HG03066 (cell line): Measurements from ENCODE around the gene UBE2F.

ENCODE experiments used
- ATAC-seq: cut with Tn5 transposase; IDR thresholded peaks from one replicate; pipeline ENCODE4 v1.9.1; 2021; ENCODE audit warnings: low read depth; ENCODE audit not compliant: unreplicated experiment

UBE2F gene

GRCh38 chr2:238069021-238069709 is 102.4 kb downstream of the UBE2F start:
- ATAC-seq: no peak

DNA sequence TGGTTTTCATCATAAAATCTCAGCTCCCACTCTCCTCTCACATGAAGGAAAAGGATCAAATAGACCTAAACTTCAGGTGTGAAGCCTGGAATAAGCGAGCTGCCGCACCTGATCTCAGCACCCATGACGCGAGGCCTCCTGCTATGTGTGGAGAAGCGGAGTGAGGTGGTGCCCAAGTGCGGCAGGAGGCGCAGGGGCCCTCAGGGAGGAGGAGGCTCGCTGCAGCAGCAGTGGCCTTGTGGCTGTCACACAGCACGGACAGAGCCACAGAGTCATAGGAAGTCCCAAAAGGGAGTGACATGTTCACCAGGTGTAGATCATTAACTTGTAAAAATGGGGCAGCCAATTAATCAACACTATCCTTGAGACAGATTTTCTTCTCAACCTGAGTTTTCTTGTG is 103.1 kb downstream of the UBE2F start:
- no peak for ATAC-seq

DNA sequence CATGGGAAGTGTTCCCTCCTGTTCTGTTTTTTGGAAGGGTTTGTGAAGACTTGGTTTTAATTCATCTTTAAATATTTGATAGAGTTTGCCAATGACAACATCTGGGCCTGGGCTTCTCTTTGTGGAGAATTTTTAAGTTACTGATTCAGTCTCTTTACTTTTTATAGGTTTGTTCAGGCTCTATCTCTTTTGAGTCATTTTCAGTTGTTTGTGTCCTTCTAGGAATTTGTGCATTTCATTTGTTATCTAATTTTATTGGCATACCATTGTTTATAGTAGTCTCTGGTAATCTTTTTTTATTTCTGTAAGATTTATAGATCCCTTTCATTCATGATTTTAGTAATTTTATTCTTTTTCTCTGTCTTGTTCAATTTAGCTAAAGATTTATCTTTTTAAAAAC is 108.6 kb downstream of the UBE2F start:
- ATAC-seq: no peak

DNA sequence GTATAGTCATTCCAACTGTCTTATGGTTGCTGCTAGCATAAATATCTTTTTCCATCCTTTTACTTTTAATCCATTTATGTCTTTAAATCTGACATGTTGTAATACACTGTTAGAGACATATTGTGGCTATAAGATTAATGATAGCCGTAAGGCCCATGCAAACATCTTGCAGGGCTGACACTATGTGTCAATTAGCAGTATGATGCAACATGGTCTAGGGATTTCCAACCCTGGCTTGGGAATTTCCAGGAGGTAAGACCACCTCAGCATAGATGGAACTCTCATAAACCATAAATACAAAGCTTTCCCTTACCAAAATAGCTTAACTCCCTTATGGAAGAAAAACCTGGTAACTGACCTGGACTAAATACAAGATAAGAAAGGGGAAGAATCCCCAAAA is 110.5 kb downstream of the UBE2F start:
- no peak for ATAC-seq

DNA sequence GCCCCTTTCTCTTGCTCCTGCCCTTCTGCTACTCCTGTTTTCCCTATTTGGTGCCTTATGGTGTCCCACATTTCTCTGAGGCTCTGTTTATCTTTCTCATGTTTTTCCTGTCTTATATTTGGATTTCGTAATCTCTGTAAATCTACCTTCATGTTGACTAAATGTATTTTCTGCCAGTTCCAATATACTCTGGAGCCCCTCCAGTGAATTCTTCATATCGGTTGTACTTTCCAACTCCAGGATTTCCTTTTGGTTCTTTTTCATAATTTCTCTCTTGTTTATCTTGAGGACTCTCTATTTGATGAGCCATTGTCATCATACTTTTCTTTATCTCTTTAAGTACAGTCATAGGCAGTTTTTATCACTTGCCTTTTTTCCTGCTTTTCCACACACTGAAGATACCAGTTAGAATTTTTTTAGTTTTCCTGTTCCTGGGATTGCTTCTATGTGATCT is 113.1 kb downstream of the UBE2F start:
- ATAC-seq: no peak

GRCh38 chr2:238080518-238080917 is 113.7 kb downstream of the UBE2F start:
- no peak for ATAC-seq

- no peak for ATAC-seq
Observed at GRCh38 chr2:238081150-238081549, 114.3 kb downstream of the UBE2F start.

- ATAC-seq: no peak
Observed at GRCh38 chr2:238081561-238081960, 114.7 kb downstream of the UBE2F start.

DNA sequence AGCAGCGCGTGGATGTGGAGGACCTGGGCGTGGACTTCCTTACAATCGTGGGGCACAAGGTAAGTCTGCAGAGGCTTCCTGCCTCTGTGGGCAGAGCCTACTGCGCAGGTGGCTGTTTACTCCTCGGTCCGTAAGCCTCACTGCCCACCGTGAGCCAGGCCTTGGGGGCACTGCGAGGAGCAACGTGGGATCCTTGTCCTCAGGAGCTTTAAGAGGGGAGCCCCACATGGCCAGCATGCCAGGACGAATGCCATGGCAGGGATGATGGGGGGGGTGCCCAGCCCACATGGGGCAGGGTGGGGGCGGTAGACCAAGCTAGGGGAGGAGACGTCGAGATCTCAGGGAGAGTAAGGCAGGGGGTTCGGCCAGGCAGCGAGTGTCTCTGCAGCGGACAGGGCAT is 115.3 kb downstream of the UBE2F start:
- no peak for ATAC-seq

- no peak for ATAC-seq
Observed at GRCh38 chr2:238082827-238083226, 116.0 kb downstream of the UBE2F start.

GRCh38 chr2:238083919-238084318 is 117.1 kb downstream of the UBE2F start:
- ATAC-seq: no peak

DNA sequence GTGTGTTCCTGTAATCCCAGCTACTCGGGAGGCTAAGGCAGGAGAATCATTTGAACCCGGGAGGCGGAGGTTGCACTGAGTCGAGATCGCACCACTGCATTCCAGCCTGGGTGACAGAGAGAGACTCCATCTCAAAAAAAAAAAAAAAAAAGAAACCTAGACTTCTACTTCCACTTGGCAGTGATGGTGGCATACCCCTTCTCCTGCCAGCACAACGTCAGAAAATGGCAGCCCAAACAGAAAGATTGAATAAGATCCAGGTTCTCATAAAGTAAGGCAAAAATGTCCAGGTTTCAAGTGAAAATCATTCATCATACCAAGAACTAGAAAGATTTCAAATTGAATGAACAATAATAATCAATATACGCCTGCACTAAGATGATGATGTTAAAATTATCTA is 117.9 kb downstream of the UBE2F start:
- ATAC-seq: no peak

- ATAC-seq: no peak
Observed at GRCh38 chr2:238085899-238086298, 119.1 kb downstream of the UBE2F start.

DNA sequence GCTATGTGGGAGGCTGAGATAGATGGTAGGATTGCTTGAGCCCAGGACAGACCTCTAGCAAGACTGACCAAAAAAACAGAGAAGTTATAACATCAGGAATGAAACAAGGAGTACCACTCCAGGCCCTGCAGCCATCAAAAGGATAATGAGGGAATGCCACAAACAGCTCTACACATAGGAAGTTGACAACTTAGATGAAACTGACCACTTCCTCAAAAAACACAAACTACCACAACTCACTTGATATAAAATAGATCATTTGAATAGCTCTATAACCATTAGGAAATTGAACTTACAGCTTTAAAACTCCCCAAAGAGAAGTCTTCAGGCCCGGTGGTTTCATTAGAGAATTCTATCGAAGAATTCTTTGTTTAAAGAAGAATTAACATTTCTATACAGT is 120.4 kb downstream of the UBE2F start:
- ATAC-seq: no peak

GRCh38 chr2:238090887-238091286 is 124.1 kb downstream of the UBE2F start:
- ATAC-seq: no peak

GRCh38 chr2:238091436-238092060 is 124.7 kb downstream of the UBE2F start:
- ATAC-seq: no peak
